Gastroesophageal sphincter (tissue), 4 donors: ENCODE data around the gene MZB1. TPM values are rescaled to one million over a fixed set of nuclear protein-coding genes. Genes with fewer than 3 reads are reported as not detected.

ENCODE experiments used
- ATAC-seq: fragments of 150-250 bp; one replicate; pipeline ENCODE4 v1.9.1; 2016; ENCODE audit warnings: mild to moderate bottlenecking, moderate library complexity
- H3K27ac ChIP-seq, 4 donors: fragments of 200-600 bp; sonication (generic) in 3 of 4; 1 replicate in 3 of 4; 2 replicates in 1 of 4; pipeline ENCODE4 v1.5.1; 2016 to 2019
- H3K27me3 ChIP-seq: fragments of 200-600 bp; sonication (generic); one replicate; pipeline ENCODE4 v1.5.1; 2019
- H3K36me3 ChIP-seq, 2 donors: fragments of 200-600 bp; sonication (generic); one replicate each; pipeline ENCODE4 v1.5.1; 2019; ENCODE audit warnings: control low read depth in 1 of 2
- H3K4me1 ChIP-seq, 3 donors: fragments of 200-600 bp; sonication (generic); 1 replicate in 2 of 3; 2 replicates in 1 of 3; pipeline ENCODE4 v1.5.1; 2016 to 2019; ENCODE audit warnings: control low read depth in 2 of 3
- H3K4me3 ChIP-seq, 2 donors: fragments of 200-600 bp; sonication (generic); one replicate each; pipeline ENCODE4 v1.5.1; 2019; ENCODE audit warnings: mild to moderate bottlenecking in 1 of 2, moderate library complexity in 1 of 2
- H3K9me3 ChIP-seq, 3 donors: fragments of 200-600 bp; sonication (generic); one replicate each; pipeline ENCODE4 v1.5.1; 2017 to 2019; ENCODE audit warnings: control low read depth in 2 of 3
- CTCF ChIP-seq, 4 experiments: fragments of 200-600 bp in 2 of 4; fragments of 450-650 bp in 2 of 4; sonication (generic) in 1 of 4; IDR thresholded peaks; one replicate each; pipeline ENCODE4 v1.5.1; 2017 to 2019; ENCODE audit warnings: antibody characterized with exemption in 4 of 4, mild to moderate bottlenecking in 2 of 4, moderate library complexity in 2 of 4
- EP300 ChIP-seq: sonication (generic); formaldehyde crosslinking; IDR thresholded peaks from one replicate; pipeline ENCODE4 v1.6.1; 2017; ENCODE audit warnings: antibody characterized with exemption, mild to moderate bottlenecking
- POLR2A ChIP-seq, 2 donors: fragments of 450-650 bp; IDR thresholded peaks; one replicate each; pipeline ENCODE4 v1.6.1; 2017; ENCODE audit warnings: antibody characterized with exemption in 2 of 2, mild to moderate bottlenecking in 2 of 2, moderate library complexity in 1 of 2
- POLR2AphosphoS5 ChIP-seq: sonication (generic); formaldehyde crosslinking; IDR thresholded peaks from one replicate; pipeline ENCODE4 v1.6.1; 2017; ENCODE audit warnings: antibody characterized with exemption
- WGBS, 2 donors: methylation state at CpG; one replicate each; pipeline ENCODE4 v1.1.5; 2018; ENCODE audit warnings: low coverage in 1 of 2; 5-methylcytosine and 5-hydroxymethylcytosine counted together
- total RNA-seq, 4 donors: library from RNA; depleted of rRNA; stranded (reverse); fragments of >200 nt; gene quantifications; one replicate each; pipeline ENCODE4 v1.1.0, GENCODE V29; 2016

Gene MZB1
- total RNA-seq, 4 donors from 2014 or later = 0.74 TPM; not detected in 3

GRCh38 chr5:139402561-139403158 is 12.9 kb upstream of the MZB1 start:
- Histone ChIP-seq H3K36me3 (peaks cover 0 to 7% of the 10 kb centered on the region in 2 donors), H3K9me3 (no peaks in the 10 kb centered on the region), H3K4me1 (peaks cover 0 to 18% (median 7%) of the 10 kb centered on the region in 3 donors), H3K27me3 (no peaks in the 10 kb centered on the region), H3K4me3 (no peak overlapping the region), H3K27ac (peak overlapping the region in 2 of 4 donors; percentile 91)
- TF ChIP-seq POLR2AphosphoS5 (no peak), CTCF (IDR thresholded peaks at IDR 0.05) (no peak), EP300 (no peak), POLR2A (IDR thresholded peaks at IDR 0.05) (no peak)
- ATAC-seq = no peak
- WGBS, 2 donors = 63 to 80% methylated on average over 1 to 2 of the region's 7 CpGs

- WGBS, 2 donors = 91 to 95% methylated on average over 4 to 7 of the region's 10 CpGs
- no peak for TF ChIP-seq EP300
- no peak for TF ChIP-seq CTCF (IDR thresholded peaks at IDR 0.05)
- no peak for TF ChIP-seq POLR2AphosphoS5
- TF ChIP-seq POLR2A (IDR thresholded peaks at IDR 0.05) = no peak
- no peak overlapping the region for H3K4me3 ChIP-seq
- H3K27me3 ChIP-seq = no peaks in the 10 kb centered on the region
- peaks cover 0 to 18% (median 7%) of the 10 kb centered on the region in 3 donors for H3K4me1 ChIP-seq
- H3K9me3 ChIP-seq = no peaks in the 10 kb centered on the region
- no peak overlapping the region for H3K27ac ChIP-seq
- peaks cover 0 to 7% of the 10 kb centered on the region in 2 donors for H3K36me3 ChIP-seq
- no peak for ATAC-seq
Measured at GRCh38 chr5:139401546-139401945, 11.8 kb upstream of the MZB1 start.

- no peak overlapping the region for H3K27ac ChIP-seq
- peaks cover 8% of the 10 kb centered on the region for H3K27me3 ChIP-seq
- H3K9me3 ChIP-seq = no peaks in the 10 kb centered on the region
- H3K4me3 ChIP-seq = no peak overlapping the region
- H3K36me3 ChIP-seq = peaks cover 0 to 7% of the 10 kb centered on the region in 2 donors
- ATAC-seq = no peak
- TF ChIP-seq POLR2A (IDR thresholded peaks at IDR 0.05) (no peak), CTCF (IDR thresholded peaks at IDR 0.05) (no peak), EP300 (no peak), POLR2AphosphoS5 (no peak)
- peaks cover 0 to 29% (median 16%) of the 10 kb centered on the region in 3 donors for H3K4me1 ChIP-seq
- 79 to 94% methylated on average over 4 of the region's 6 CpGs for WGBS, 2 donors
Measured at GRCh38 chr5:139399501-139400121, 9.9 kb upstream of the MZB1 start.

GRCh38 chr5:139397921-139398320 is 8.2 kb upstream of the MZB1 start:
- Histone ChIP-seq H3K4me1 (peaks cover 0 to 34% (median 12%) of the 10 kb centered on the region in 3 donors), H3K27ac (no peak overlapping the region), H3K27me3 (peaks cover 25% of the 10 kb centered on the region), H3K9me3 (no peaks in the 10 kb centered on the region), H3K4me3 (no peak overlapping the region), H3K36me3 (peaks cover 0 to 7% of the 10 kb centered on the region in 2 donors)
- ATAC-seq = no peak
- no peak for TF ChIP-seq POLR2AphosphoS5
- TF ChIP-seq CTCF (IDR thresholded peaks at IDR 0.05) = no peak
- TF ChIP-seq EP300 = no peak
- no peak for TF ChIP-seq POLR2A (IDR thresholded peaks at IDR 0.05)
- 24 to 35% methylated on average over 5 to 6 of the region's 6 CpGs for WGBS, 2 donors

- Histone ChIP-seq H3K4me1 (peaks cover 0 to 41% (median 20%) of the 10 kb centered on the region in 3 donors), H3K9me3 (no peaks in the 10 kb centered on the region), H3K36me3 (peaks cover 0 to 7% of the 10 kb centered on the region in 2 donors), H3K4me3 (no peak overlapping the region), H3K27ac (peak overlapping the region in 1 of 4 donors; percentile 40), H3K27me3 (peaks cover 35% of the 10 kb centered on the region)
- ATAC-seq = no peak
- 80% methylated on average over 1 of the region's 8 CpGs; no CpG with 5 or more reads in 1 of the 2 donors for WGBS, 2 donors
- TF ChIP-seq EP300 (no peak), POLR2AphosphoS5 (no peak)
Measured at GRCh38 chr5:139396691-139397090, 7.0 kb upstream of the MZB1 start.
